Liver (tissue), 9 donors: ENCODE results near the gene PCNX3. TPM values are rescaled to one million over a fixed set of nuclear protein-coding genes. Genes with fewer than 3 reads are reported as not detected.
A peak's percentile ranks its signal among the peaks of the same experiment; 100 is the strongest.

Experiments used
- DNase-seq: peaks from one replicate; pipeline ENCODE4 v3.0.0-alpha.2; 2017; ENCODE audit warnings: low spot score
- H3K27ac ChIP-seq, 2 donors: one replicate each; pipeline ENCODE4 v1.7.0; 2013; ENCODE audit warnings: inconsistent platforms in 2 of 2, low read length in 2 of 2, control low read depth in 1 of 2, low read depth in 1 of 2, mild to moderate bottlenecking in 1 of 2
- H3K27me3 ChIP-seq, 4 donors: one replicate each; pipeline versions ENCODE4 v1.6.1 to v1.7.0; 2013; ENCODE audit warnings: low read length in 3 of 4, inconsistent platforms in 1 of 4, mild to moderate bottlenecking in 1 of 4, moderate library complexity in 1 of 4; ENCODE audit not compliant: control insufficient read depth in 4 of 4, insufficient read depth in 4 of 4
- H3K36me3 ChIP-seq, 4 donors: one replicate each; pipeline versions ENCODE4 v1.6.1 to v1.7.0; 2013; ENCODE audit warnings: low read length in 3 of 4, mild to moderate bottlenecking in 3 of 4, low read depth in 1 of 4, moderate library complexity in 1 of 4; ENCODE audit not compliant: control insufficient read depth in 4 of 4, insufficient read depth in 3 of 4
- H3K4me1 ChIP-seq, 4 donors: one replicate each; pipeline versions ENCODE4 v1.6.1 to v1.7.0; 2013; ENCODE audit warnings: low read length in 3 of 4, mild to moderate bottlenecking in 3 of 4, moderate library complexity in 1 of 4; ENCODE audit not compliant: control insufficient read depth in 4 of 4, insufficient read depth in 4 of 4
- H3K4me3 ChIP-seq, 3 donors: one replicate each; pipeline versions ENCODE4 v1.6.1 to v1.7.0; 2013; ENCODE audit warnings: low read length in 3 of 3, control low read depth in 1 of 3, low read depth in 1 of 3, mild to moderate bottlenecking in 1 of 3
- H3K9ac ChIP-seq, 2 donors: one replicate each; pipeline ENCODE4 v1.7.0; 2013; ENCODE audit warnings: low read length in 2 of 2, mild to moderate bottlenecking in 2 of 2, moderate library complexity in 2 of 2, control low read depth in 1 of 2, low read depth in 1 of 2
- H3K9me3 ChIP-seq, 4 donors: one replicate each; pipeline versions ENCODE4 v1.6.1 to v1.7.0; 2013; ENCODE audit warnings: low read length in 3 of 4; ENCODE audit not compliant: control insufficient read depth in 4 of 4
- EGR1 ChIP-seq, 2 donors: IDR thresholded peaks; 2 replicates each; pipeline ENCODE4 v1.6.1; 2016 to 2018; ENCODE audit warnings: antibody characterized with exemption in 2 of 2, low read depth in 2 of 2
- FOXA1 ChIP-seq: IDR thresholded peaks from 2 replicates; pipeline ENCODE4 v1.6.1; 2016; ENCODE audit warnings: antibody characterized with exemption
- FOXA2 ChIP-seq: IDR thresholded peaks from 2 replicates; pipeline ENCODE4 v1.6.1; 2016; ENCODE audit warnings: antibody characterized with exemption
- GABPA ChIP-seq, 2 donors: IDR thresholded peaks in 1 of 2; conservative IDR thresholded peaks in 1 of 2; 2 replicates each; pipeline ENCODE4 v1.6.1; 2016; ENCODE audit warnings: antibody characterized with exemption in 2 of 2, mild to moderate bottlenecking in 1 of 2, moderate library complexity in 1 of 2
- HNF4A ChIP-seq, 2 donors: conservative IDR thresholded peaks; 2 replicates each; pipeline ENCODE4 v1.6.1; 2016; ENCODE audit warnings: antibody characterized with exemption in 2 of 2, mild to moderate bottlenecking in 2 of 2
- HNF4G ChIP-seq: IDR thresholded peaks from 2 replicates; pipeline ENCODE4 v1.6.1; 2016; ENCODE audit warnings: antibody characterized with exemption
- JUND ChIP-seq, 2 donors: IDR thresholded peaks; 2 replicates each; pipeline ENCODE4 v1.6.1; 2016; ENCODE audit warnings: antibody characterized with exemption in 2 of 2
- NR2F2 ChIP-seq: IDR thresholded peaks from 2 replicates; pipeline ENCODE4 v1.6.1; 2016; ENCODE audit warnings: antibody characterized with exemption
- RAD21 ChIP-seq, 2 donors: IDR thresholded peaks; 2 replicates each; pipeline ENCODE4 v1.6.1; 2016; ENCODE audit warnings: antibody characterized with exemption in 2 of 2, mild to moderate bottlenecking in 2 of 2
- RXRA ChIP-seq, 2 donors: IDR thresholded peaks; 2 replicates each; pipeline ENCODE4 v1.6.1; 2017 to 2018; ENCODE audit warnings: antibody characterized with exemption in 2 of 2, mild to moderate bottlenecking in 1 of 2
- SP1 ChIP-seq: IDR thresholded peaks from 2 replicates; pipeline ENCODE4 v1.6.1; 2018; ENCODE audit warnings: antibody characterized with exemption, mild to moderate bottlenecking
- TAF1 ChIP-seq: conservative IDR thresholded peaks from 2 replicates; pipeline ENCODE4 v1.6.1; 2016; ENCODE audit warnings: antibody characterized with exemption, mild to moderate bottlenecking
- YY1 ChIP-seq: IDR thresholded peaks from 2 replicates; pipeline ENCODE4 v1.6.1; 2016; ENCODE audit warnings: antibody characterized with exemption, mild to moderate bottlenecking
- WGBS: extraction: QIAGEN DNeasy Blood & Tissue Kit; methylation state at CpG from one replicate; pipeline ENCODE4 v1.1.7; 2013; 5-methylcytosine and 5-hydroxymethylcytosine counted together
- polyA plus RNA-seq, 2 donors: library from polyadenylated mRNA; stranded (reverse) in 1 of 2; unstranded in 1 of 2; fragments of 200-250 nt in 1 of 2; fragments of >200 nt in 1 of 2; fragmentation: Nextera tagmentation in 1 of 2; extraction: Ambion mirVana in 1 of 2; gene quantifications; one replicate each; pipeline versions ENCODE4 v1.2.1 to v1.2.3, GENCODE V29; 2013 to 2015
- total RNA-seq, 2 donors: library from RNA; depleted of rRNA; stranded (reverse); fragments of >200 nt; gene quantifications; one replicate each; pipeline ENCODE4 v1.2.3, GENCODE V29; 2014
- TF ChIP-seq, protein P1 (sequence below): IDR thresholded peaks from 2 replicates; pipeline ENCODE4 v1.6.1; 2016; ENCODE audit warnings: antibody characterized with exemption, mild to moderate bottlenecking
- TF ChIP-seq, protein P2 (sequence below): IDR thresholded peaks from 2 replicates; pipeline ENCODE4 v1.6.1; 2016; ENCODE audit warnings: antibody characterized with exemption
- TF ChIP-seq, protein P3 (sequence below): IDR thresholded peaks from 2 replicates; pipeline ENCODE4 v1.6.1; 2016; ENCODE audit warnings: antibody characterized with exemption
- TF ChIP-seq, protein P4 (sequence below): fragments of 150-350 bp; IDR thresholded peaks from 2 replicates; pipeline ENCODE4 v1.5.1; 2017; ENCODE audit warnings: improper control_type of control experiment, low read depth, low read length; ENCODE audit not compliant: missing input control
- TF ChIP-seq, protein P5 (sequence below): IDR thresholded peaks from 2 replicates; pipeline ENCODE4 v1.6.1; 2016; ENCODE audit warnings: antibody characterized with exemption
- donor health status: healthy.
- donor health status: healthy.
- donor health status: healthy.
- donor health status: healthy.
- donor health status: healthy.

Gene PCNX3
- total and polyA plus RNA-seq, 4 donors: 4.7 to 13.4 (median 12.1) TPM

DNA sequence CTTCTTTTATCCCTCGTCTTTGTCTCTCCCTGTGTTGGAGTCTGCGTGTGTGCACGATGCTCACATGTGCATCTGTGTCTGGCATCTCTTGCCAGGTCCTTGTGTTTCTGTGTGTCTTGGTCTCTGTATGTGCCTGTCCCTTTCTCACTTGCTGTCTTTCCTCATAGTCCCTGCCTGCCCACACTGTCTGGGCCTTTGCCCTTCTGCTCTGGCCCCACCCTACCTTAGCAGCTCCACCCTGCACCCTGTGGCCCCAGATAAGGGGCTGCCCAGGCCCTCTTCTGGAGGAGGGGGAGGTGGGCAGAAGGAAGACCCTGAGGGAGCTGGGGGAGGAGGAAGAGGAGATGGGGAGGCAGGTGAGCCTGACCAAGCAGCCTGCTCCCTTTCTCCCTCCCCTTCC, 36.9 kb upstream of the PCNX3 start:
- H3K9me3 ChIP-seq: no peaks in the 10 kb centered on the region
- TF ChIP-seq EGR1 (IDR thresholded peaks at IDR 0.05; ENCODE audit: low read depth in 2 of 2) (no peak), GABPA (IDR thresholded peaks at IDR 0.05 in 1 of 2, conservative IDR thresholded peaks at IDR 0.05 in 1 of 2) (no peak), SP1 (no peak), FOXA1 (no peak), YY1 (no peak), NR2F2 (no peak), HNF4G (no peak), RAD21 (IDR thresholded peaks at IDR 0.05) (no peak), RXRA (IDR thresholded peaks at IDR 0.05) (no peak), JUND (IDR thresholded peaks at IDR 0.05) (no peak), HNF4A (conservative IDR thresholded peaks at IDR 0.05) (no peak), TAF1 (no peak)
- TF ChIP-seq, protein P1, sequence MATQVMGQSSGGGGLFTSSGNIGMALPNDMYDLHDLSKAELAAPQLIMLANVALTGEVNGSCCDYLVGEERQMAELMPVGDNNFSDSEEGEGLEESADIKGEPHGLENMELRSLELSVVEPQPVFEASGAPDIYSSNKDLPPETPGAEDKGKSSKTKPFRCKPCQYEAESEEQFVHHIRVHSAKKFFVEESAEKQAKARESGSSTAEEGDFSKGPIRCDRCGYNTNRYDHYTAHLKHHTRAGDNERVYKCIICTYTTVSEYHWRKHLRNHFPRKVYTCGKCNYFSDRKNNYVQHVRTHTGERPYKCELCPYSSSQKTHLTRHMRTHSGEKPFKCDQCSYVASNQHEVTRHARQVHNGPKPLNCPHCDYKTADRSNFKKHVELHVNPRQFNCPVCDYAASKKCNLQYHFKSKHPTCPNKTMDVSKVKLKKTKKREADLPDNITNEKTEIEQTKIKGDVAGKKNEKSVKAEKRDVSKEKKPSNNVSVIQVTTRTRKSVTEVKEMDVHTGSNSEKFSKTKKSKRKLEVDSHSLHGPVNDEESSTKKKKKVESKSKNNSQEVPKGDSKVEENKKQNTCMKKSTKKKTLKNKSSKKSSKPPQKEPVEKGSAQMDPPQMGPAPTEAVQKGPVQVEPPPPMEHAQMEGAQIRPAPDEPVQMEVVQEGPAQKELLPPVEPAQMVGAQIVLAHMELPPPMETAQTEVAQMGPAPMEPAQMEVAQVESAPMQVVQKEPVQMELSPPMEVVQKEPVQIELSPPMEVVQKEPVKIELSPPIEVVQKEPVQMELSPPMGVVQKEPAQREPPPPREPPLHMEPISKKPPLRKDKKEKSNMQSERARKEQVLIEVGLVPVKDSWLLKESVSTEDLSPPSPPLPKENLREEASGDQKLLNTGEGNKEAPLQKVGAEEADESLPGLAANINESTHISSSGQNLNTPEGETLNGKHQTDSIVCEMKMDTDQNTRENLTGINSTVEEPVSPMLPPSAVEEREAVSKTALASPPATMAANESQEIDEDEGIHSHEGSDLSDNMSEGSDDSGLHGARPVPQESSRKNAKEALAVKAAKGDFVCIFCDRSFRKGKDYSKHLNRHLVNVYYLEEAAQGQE: no peak
- TF ChIP-seq, protein P2, sequence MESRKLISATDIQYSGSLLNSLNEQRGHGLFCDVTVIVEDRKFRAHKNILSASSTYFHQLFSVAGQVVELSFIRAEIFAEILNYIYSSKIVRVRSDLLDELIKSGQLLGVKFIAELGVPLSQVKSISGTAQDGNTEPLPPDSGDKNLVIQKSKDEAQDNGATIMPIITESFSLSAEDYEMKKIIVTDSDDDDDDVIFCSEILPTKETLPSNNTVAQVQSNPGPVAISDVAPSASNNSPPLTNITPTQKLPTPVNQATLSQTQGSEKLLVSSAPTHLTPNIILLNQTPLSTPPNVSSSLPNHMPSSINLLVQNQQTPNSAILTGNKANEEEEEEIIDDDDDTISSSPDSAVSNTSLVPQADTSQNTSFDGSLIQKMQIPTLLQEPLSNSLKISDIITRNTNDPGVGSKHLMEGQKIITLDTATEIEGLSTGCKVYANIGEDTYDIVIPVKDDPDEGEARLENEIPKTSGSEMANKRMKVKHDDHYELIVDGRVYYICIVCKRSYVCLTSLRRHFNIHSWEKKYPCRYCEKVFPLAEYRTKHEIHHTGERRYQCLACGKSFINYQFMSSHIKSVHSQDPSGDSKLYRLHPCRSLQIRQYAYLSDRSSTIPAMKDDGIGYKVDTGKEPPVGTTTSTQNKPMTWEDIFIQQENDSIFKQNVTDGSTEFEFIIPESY: no peak
- TF ChIP-seq, protein P3, sequence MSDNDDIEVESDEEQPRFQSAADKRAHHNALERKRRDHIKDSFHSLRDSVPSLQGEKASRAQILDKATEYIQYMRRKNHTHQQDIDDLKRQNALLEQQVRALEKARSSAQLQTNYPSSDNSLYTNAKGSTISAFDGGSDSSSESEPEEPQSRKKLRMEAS: no peak
- no peaks in the 10 kb centered on the region for H3K27me3 ChIP-seq
- 92% methylated on average over 3 of the region's 3 CpGs for WGBS
- H3K9ac ChIP-seq: no peak overlapping the region
- peak; percentile 76 for DNase-seq
- peaks cover 12 to 34% (median 24%) of the 10 kb centered on the region in 4 donors for H3K4me1 ChIP-seq
- H3K36me3 ChIP-seq: peaks cover 0 to 7% (median 1%) of the 10 kb centered on the region in 4 donors
- no peak overlapping the region for H3K4me3 ChIP-seq
- H3K27ac ChIP-seq: no peak overlapping the region

DNA sequence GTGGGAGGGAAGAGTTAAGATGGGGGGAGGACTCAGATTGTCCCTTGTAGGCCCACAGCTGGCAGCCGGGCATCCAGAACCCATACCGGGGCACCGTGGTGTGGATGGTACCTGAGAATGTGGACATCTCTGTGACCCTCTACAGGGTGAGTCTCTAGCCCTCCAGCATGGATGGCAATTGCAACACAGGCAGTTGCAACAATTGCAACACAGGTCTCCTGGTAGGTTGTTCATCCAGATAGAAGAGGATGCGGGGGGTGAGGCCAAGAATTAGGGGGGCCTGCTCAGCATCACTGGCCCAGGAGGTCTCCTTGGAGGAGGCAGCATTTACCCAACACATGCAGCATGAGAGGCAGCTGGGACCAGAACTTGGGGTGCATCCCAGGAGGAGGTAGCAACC, 36.3 kb upstream of the PCNX3 start:
- H3K27ac ChIP-seq: no peak overlapping the region
- H3K9me3 ChIP-seq: no peaks in the 10 kb centered on the region
- no peak for DNase-seq
- no peaks in the 10 kb centered on the region for H3K27me3 ChIP-seq
- peaks cover 0 to 7% (median 1%) of the 10 kb centered on the region in 4 donors for H3K36me3 ChIP-seq
- 88% methylated on average over 4 of the region's 4 CpGs for WGBS
- H3K4me3 ChIP-seq: no peak overlapping the region
- H3K9ac ChIP-seq: no peak overlapping the region
- H3K4me1 ChIP-seq: peaks cover 9 to 30% (median 20%) of the 10 kb centered on the region in 4 donors
- TF ChIP-seq FOXA1 (no peak), RXRA (IDR thresholded peaks at IDR 0.05) (no peak), HNF4G (no peak), GABPA (IDR thresholded peaks at IDR 0.05 in 1 of 2, conservative IDR thresholded peaks at IDR 0.05 in 1 of 2) (no peak), FOXA2 (no peak), YY1 (no peak), TAF1 (no peak), JUND (IDR thresholded peaks at IDR 0.05) (no peak), RAD21 (IDR thresholded peaks at IDR 0.05) (no peak), HNF4A (conservative IDR thresholded peaks at IDR 0.05) (no peak)
- TF ChIP-seq, protein P1: no peak
- TF ChIP-seq, protein P3: no peak
- TF ChIP-seq, protein P4, sequence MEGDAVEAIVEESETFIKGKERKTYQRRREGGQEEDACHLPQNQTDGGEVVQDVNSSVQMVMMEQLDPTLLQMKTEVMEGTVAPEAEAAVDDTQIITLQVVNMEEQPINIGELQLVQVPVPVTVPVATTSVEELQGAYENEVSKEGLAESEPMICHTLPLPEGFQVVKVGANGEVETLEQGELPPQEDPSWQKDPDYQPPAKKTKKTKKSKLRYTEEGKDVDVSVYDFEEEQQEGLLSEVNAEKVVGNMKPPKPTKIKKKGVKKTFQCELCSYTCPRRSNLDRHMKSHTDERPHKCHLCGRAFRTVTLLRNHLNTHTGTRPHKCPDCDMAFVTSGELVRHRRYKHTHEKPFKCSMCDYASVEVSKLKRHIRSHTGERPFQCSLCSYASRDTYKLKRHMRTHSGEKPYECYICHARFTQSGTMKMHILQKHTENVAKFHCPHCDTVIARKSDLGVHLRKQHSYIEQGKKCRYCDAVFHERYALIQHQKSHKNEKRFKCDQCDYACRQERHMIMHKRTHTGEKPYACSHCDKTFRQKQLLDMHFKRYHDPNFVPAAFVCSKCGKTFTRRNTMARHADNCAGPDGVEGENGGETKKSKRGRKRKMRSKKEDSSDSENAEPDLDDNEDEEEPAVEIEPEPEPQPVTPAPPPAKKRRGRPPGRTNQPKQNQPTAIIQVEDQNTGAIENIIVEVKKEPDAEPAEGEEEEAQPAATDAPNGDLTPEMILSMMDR: no peak
- TF ChIP-seq, protein P5, sequence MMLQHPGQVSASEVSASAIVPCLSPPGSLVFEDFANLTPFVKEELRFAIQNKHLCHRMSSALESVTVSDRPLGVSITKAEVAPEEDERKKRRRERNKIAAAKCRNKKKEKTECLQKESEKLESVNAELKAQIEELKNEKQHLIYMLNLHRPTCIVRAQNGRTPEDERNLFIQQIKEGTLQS: no peak
